ENCODE measurements around the gene PROSER2. TPM values are rescaled to one million over a fixed set of nuclear protein-coding genes. Genes with fewer than 3 reads are reported as not detected.
"Not testable (repeated sequence)": the region's sequence is repeated elsewhere in the genome, so short reads cannot be mapped to it uniquely, and the experiment has no call there.

PROSER2 gene
- polyA plus RNA-seq, 12 donors: 2.7 to 13.4 (median 3.7) TPM; not detected in 1

DNA sequence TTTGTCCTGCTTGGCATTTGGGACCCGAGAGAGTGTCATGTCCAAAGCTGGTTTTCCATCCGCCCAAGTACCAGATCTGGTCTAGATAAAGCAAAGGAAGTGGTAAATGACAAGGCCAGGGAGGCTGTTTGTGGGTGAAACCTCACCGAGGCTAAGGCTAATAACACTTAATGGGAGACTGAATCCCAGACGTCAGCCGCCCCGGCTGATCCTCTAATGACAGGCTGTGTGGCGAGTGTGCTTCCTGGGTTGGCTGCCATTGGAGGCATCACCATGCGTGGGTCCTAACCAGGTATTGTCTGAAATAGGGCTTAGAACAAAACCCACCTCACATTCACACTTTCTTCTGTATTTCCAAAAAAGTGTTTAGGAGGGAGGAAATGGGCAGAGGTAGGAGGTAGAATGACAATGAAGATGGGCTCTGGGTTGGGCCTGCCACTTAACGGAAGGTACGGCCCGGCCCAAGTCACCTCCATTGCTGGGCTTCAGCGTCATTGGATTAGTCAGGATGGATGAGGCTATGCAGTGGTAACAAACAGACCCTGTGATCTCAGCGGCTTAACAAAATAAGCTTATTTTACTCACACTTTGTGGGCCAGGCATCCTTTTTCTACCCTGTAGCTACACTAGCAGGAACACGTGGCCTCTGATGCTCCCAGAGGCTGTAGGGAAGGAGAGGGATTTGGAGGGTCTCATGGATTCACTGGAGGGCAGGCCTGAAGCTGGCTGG lies 59.7 kb downstream of the PROSER2 start:
- no peak for DNase-seq

DNA sequence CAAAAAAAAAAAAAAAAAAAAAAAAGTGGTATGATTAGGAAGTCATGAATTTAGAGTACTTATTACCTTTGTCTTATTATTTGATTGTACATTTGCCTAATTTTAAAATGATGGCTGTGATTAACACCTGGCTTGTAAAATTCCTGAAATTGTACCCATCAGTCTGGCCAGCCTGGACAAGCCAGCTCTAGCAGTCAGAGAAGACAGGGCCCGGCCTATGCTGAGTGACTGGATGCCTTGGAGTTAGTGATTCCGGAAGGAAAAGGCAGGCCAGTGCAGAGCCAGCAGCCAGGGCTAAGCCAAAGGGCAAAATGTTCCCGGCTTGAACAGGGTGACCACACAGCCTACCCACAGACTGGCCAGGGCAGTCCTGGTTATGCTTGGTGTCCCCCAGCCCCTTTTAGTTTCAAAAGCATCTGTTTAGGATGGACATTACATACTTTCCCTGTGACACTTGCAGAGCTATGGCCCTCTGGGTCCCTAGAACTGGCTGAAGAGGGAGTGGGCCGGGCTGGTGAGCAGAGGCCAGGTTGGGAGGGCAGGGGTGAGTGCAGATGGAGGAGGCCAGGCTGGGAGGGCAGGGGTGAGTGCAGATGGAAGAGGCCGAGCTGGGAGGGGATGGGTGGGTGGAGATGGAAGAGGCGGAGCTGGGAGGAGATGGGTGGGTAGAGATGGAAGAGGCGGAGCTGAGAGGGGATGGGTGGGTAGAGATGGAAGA lies 61.7 kb downstream of the PROSER2 start:
- DNase-seq: no peak

DNA sequence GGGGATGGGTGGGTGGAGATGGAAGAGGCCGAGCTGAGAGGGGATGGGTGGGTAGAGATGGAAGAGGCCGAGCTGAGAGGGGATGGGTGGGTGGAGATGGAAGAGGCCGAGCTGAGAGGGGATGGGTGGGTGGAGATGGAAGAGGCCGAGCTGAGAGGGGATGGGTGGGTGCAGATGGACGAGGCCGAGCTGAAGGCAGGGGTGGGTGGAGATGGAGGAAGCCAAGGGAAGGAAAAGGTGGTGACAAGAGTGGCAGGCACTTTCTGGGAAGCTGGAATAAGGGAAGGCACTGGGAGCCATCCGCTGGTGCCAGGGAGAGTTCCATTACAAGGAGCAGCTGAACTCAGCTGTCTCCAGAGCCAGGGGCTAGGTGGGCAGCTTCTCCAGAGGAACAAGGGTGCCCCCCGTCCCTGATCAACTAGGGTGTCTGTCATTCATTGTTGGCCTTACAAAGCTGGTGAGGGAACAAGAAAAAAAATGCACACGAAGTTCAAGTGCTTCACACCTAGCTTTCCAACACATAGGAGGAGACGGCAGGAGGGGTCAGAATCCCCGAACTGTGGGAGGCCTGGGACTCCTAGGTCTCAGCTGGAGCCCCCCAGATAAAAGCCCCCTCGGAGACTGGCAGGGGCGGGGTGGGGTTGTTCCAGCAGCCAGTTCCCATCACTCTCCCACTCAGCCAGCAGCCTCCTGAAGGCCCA lies 62.4 kb downstream of the PROSER2 start:
- DNase-seq: no peak

DNA sequence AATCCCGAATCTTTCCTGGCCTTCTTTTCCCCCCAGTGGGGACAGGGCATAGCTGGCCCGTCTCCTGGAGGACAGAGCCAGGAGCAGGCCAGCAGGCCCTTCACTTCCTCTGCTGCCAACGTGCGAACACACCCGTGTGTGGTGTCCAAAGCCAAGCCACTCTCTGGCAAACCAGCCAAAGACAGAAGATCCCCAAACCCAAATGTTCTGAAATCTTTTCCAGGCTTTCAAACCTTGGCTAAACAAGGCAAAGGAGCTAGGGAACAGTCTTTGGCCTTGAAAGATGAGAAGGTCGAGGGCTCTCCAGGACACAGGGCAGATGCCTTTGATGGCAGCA lies 63.0 kb downstream of the PROSER2 start:
- DNase-seq: no peak

DNA sequence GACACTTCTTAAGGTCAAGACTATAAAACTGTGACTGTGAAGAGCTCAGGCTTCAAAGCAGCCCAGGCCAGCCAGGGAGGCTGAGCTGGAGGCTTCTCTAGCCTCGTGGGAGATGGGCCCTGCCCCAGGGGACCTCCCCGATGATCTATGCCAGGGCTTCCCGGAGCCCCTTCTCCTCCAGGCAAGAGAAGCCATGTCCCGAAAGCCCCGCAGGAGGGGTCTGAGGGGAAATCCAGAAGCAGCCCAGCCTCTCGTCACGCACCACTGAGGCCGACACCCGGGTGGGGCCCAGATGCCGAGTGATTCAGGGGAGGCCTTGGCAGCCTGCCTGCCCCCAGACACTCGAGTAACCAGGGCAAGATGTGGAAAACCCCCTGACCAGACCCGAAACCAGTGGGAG lies 63.7 kb downstream of the PROSER2 start:
- no peak for DNase-seq

DNA sequence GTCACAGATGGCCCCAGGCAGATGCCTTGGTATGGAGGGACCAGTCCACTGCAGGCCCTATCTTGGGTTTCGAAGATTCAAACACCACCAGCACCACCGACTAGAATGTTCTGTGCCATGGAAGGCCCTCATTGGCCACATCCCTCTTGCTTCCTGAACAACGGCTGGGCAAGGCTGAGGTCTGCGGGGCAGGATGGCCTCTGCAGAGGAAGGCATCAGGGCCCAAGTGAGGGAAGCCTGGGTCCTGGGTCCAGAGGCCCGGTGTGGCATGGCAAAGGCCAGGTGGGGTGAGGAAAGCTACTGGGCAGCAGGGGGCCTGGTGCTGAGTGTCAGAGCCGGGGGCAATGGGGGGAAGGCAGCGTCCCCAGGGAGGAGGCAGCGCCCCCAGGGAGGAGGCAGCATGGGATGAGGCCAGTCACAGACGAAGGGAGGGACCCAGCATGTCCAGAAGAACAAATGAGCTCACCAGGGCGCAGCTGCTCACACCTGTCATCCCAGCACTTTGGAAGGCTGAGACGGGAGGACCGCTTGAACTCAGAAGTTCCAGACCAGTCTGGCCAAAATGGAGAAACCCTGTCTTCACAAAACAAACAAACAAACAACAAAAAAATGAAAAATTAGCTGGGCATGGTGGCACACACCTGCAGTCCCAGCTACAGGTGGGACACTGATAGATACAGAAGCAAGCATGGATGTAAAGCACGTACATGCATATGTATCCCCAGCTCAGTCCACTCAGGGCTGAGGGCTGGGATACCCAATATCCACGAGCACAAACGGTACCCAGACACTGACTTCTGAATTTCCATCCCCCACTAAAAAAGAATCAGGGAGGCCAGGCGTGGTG lies 64.4 kb downstream of the PROSER2 start:
- DNase-seq: no peak

DNA sequence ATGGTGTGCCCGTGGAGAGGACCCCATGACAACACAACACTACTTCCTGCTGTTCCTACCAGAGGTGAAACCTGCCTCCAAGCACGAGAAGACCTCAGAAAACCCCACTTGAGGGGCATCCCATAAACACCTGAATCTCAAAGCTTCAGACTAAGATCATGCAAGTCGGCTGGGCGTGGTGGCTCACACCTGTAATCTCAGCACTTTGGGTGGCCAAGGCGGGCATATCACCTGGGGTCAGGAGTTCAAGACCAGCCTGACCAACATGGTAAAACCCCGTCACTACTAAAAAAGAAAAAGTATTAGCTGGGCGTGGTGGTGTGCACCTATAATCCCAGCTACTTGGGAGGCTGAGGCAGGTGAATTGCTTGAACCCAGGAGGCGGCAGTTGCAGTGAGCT lies 66.1 kb downstream of the PROSER2 start:
- not testable (repeated sequence) for DNase-seq

DNA sequence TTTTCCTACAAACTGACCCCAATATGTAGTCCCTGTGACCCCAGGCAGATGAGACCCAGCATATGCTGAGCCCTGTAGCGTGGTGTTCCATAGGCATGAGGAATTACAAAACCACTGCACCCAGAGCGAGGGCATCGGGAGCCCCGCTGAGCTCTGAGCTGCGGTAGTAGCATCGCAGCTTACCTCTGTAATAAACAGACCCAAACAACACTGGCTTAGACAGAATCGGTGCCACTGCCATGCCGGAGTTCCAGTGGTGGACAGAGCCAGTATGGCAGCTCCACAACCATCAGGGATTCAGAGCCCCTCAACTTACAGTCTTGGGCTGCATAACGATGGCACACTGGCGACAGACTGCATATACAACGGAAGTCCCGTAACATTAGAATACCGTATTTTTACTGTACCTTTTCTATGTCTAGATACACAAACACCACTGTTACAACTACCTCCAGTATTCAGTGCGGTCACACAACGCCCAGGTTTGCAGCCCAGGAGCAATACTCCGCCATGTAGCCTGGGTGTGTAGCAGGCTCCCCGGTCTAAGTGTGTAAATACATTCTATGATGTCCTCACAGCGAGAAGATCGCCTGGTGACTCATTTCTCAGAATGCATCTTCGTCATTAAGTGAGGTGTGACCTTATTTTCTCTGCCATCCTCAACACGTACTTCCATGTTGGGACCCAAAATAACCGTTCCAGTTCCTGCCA lies 68.8 kb downstream of the PROSER2 start:
- no peak for DNase-seq

GRCh38 chr10:11893749-11894278 lies 70.7 kb downstream of the PROSER2 start:
- no peak for DNase-seq

- no peak for DNase-seq
These were observed 71.4 kb downstream of the PROSER2 start for GRCh38 chr10:11894381-11895107.

DNA sequence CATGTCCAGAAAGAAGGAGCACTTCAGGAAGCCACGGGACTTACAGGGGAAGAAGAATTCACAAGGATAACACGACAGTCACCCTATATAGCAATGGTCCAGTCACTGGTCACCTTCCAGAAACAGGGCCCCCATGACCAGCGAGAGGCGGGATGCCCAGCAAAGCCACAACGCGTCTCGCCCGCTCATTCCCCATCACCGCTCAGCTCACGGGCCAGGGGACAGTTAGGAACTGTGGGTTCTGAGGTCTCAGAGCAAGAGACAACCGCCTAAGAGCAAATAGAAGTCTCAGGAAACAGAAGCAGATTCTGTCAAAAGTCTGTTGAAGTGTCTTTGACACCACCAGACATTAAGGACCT lies 71.9 kb downstream of the PROSER2 start:
- no peak for DNase-seq

- no peak for DNase-seq
These were observed 72.4 kb downstream of the PROSER2 start for GRCh38 chr10:11895598-11895997.

- DNase-seq: no peak
These were observed 73.5 kb downstream of the PROSER2 start for GRCh38 chr10:11896549-11897200.

- no peak for DNase-seq
These were observed 74.8 kb downstream of the PROSER2 start for GRCh38 chr10:11898033-11898371.

GRCh38 chr10:11898372-11899066 lies 75.4 kb downstream of the PROSER2 start:
- no peak for DNase-seq

DNA sequence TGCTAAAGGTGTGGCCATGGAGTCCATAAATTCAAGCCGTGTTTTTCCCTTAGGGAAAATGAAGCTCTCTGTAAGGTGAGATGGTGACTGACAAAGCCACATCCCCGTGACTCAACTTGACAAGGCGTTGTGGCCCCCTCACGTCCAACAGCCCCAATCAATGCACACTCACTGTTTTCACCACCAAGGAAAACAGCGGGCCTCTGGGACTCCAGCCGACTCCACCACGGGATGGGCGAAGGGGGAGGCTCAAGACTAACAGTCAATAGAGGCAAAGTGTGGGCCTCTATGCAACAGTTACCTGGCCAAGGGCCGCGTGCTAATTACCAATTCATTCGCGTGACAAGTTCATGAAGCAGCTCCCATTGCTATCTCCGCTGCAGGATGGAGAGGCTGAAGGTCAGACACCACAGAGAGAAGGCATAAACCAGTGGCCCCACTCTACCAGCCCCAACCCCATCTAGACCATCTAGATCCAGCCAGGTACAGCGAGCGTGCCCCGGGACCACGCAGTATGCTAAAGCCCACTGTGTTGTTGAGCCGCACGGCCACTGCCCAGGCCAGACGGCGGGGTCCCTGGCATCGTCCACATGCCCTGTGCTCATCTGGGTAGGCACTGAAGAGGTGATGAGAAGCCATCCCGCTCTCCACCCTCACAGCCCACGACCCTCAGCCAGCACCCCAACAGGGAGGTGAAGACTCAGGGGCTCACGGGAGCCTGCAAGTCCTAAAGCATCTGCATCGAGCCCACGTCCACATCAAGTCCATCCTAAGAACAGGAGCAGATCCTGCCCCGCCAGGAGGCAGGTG lies 76.1 kb downstream of the PROSER2 start:
- DNase-seq: no peak

DNA sequence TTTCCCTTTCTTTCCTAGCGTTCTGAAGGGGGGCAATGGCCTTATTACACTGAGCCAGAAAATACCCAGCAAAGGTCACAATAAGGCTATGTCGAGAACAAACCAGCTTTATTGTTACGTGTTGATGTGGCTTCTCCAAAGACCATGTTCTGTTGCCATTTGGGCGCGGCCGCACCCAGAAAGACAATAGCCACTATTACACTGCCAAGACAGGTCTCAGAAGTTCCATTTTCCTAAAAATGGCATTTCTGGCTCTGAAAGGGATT lies 77.8 kb downstream of the PROSER2 start:
- DNase-seq: no peak

DNA sequence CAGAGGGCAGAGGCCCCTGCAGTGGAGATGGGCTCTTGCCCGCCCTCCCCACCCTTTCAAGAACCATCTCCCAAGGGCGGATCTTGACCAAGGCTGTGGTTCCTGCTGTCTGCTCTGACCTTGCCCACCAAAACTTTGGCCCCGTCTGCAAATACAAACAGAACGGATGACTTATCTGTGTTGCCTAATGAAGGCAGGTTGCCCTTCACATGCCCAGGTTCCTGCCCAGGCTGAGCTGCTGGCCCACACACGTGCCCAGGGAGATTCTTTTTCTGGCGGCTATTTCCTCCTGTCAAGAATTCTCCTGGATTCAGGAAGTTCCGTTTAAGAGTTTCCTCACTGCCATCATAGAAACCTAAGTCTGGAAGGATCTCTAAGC lies 78.3 kb downstream of the PROSER2 start:
- no peak for DNase-seq

Data from muscle of arm (tissue), 12 donors.